Stimulated activated naive CD8-positive, alpha-beta T cell treated with anti-CD3 and anti-CD28 coated beads, Interleukin-15, Interleukin-2, amounts not matched to agents 100 ng/mL and 50 ng/mL, for 24 hours (primary cell): ENCODE results near the gene CPEB1.

Source experiments
- H3K27ac Mint-ChIP-seq: one replicate; pipeline ENCODE4 v1.8.0; 2021; ENCODE audit warnings: mild to moderate bottlenecking, mixed read lengths
- H3K27me3 Mint-ChIP-seq: one replicate; pipeline ENCODE4 v1.8.0; 2021; ENCODE audit warnings: mixed read lengths
- H3K36me3 Mint-ChIP-seq: one replicate; pipeline ENCODE4 v1.8.0; 2021; ENCODE audit warnings: low read depth, mixed read lengths
- H3K4me1 Mint-ChIP-seq: one replicate; pipeline ENCODE4 v1.8.0; 2021; ENCODE audit warnings: low read depth, mixed read lengths
- H3K4me3 Mint-ChIP-seq: one replicate; pipeline ENCODE4 v1.8.0; 2021; ENCODE audit warnings: mild to moderate bottlenecking, mixed read lengths
- H3K9me3 Mint-ChIP-seq: one replicate; pipeline ENCODE4 v1.8.0; 2021; ENCODE audit warnings: mixed read lengths

CPEB1 gene

DNA sequence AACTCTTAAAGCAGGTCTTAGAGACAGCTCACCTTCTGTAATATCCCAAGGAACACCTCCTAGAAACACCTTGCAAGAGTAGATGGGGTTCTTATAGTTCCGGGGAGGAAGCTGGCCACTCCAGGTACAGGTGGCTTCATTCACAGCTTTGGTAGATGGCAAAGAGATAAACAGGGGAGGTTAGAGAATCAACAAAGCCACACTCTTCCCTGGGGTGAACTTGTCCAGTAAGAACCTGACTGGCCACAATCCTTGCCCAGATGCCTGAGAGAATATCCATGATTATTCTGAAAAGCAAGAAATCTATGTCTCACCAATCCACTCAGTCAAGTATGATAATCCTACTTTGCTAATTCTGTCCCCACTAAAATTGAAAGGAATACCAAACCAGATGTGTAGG lies 93.3 kb downstream of the CPEB1 start:
- H3K36me3 Mint-ChIP-seq = no peaks in the 10 kb centered on the region
- H3K27me3 Mint-ChIP-seq = peaks cover 5% of the 10 kb centered on the region
- no peak overlapping the region for H3K27ac Mint-ChIP-seq
- H3K4me1 Mint-ChIP-seq = peaks cover 4% of the 10 kb centered on the region
- H3K4me3 Mint-ChIP-seq = no peak overlapping the region
- H3K9me3 Mint-ChIP-seq = no peaks in the 10 kb centered on the region

DNA sequence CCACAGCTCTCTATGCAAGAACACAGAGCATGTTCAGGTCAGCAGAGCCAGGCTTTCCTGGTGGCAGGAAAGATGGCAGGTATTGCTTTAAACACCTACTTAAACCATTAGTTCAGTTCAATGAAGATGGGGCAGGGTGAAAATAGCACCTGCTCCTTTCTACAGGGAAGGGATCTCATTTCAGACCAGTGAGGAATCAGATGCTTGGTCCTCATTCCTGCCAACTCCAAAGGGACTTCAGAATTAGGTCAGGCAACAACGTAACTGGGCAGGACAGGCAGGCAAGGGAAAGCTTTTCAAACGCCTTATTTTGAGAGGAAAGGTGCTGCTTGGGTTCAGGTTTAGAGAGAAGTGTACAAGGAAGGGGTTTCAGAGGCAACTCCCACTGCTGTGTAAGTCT lies 94.3 kb downstream of the CPEB1 start:
- no peak overlapping the region for H3K27ac Mint-ChIP-seq
- H3K4me1 Mint-ChIP-seq = peaks cover 11% of the 10 kb centered on the region
- H3K9me3 Mint-ChIP-seq = no peaks in the 10 kb centered on the region
- H3K4me3 Mint-ChIP-seq = no peak overlapping the region
- H3K27me3 Mint-ChIP-seq = peaks cover 5% of the 10 kb centered on the region
- H3K36me3 Mint-ChIP-seq = no peaks in the 10 kb centered on the region

DNA sequence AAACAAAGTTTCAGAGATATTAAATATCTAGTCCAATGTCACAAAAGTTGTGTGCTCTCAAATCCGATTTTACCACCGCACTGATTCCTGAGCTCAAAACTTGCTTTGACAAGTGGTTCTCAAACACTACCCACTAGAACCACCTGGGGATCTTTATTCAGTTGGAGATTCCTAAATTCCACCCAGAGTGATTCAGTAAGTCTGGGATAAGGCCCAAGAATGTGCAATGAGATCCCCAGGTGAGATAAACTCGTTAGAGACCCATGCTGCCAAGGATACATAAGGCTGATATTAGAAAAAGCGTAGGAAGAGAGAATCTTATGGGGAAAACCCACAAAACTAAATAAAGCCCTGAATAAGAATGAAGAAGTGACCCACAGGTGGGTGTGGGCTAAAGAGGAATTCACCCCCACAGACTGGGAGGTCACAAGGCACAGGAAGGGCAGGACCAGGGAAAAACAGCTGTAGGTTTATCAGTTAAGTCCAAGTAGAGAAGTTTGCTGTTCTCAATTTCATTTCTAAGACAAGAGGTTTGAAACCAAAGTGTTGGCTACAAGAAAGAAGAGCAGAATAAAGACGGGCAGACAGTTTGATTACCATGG lies 95.4 kb downstream of the CPEB1 start:
- Mint-ChIP-seq H3K27me3 (peaks cover 5% of the 10 kb centered on the region), H3K27ac (no peak overlapping the region), H3K9me3 (no peaks in the 10 kb centered on the region), H3K36me3 (no peaks in the 10 kb centered on the region), H3K4me3 (no peak overlapping the region), H3K4me1 (peaks cover 11% of the 10 kb centered on the region)

DNA sequence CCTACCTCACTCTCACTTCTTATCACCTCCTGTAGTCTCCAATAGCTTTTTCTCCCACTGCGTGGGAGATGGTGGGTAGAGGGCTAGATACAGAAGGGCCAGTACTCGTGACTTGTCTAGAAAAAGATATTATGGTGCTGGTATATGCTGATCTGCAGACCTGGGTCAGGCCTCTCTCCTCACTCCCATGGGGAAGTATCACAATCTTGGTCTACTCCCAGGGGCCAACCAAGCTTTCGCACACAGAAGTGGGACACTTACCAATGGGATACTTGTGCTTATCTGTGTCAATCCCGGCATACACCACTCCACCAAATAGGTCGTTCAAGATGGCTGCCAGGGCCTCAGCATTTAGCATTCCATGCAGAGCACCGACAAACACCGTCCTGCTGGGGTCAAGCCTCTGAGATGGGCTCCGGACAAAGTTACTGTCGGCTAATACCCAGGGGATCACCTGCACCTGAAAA lies 97.9 kb downstream of the CPEB1 start:
- Mint-ChIP-seq H3K27ac (no peak overlapping the region), H3K27me3 (peaks cover 5% of the 10 kb centered on the region), H3K4me1 (peaks cover 11% of the 10 kb centered on the region), H3K36me3 (no peaks in the 10 kb centered on the region), H3K9me3 (no peaks in the 10 kb centered on the region), H3K4me3 (no peak overlapping the region)

DNA sequence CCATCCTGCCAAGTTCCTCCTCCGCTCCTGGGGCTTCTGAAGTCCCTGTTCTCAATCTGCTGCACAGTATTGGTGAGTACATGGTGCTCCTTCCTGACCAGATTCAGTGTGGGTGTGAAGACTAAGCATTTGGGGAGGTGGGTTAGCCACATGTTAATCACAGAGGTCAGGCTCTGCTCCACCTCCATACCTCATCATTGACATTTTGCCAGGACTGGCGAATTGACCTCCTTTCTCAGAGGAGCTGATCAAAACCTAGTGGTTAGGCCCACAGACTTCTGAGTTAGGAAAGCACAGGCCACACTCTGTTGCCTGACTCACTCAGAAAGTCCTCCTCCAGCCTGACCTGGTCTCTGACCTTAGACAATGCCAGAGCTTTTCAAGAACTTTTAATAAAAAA lies 98.5 kb downstream of the CPEB1 start:
- Mint-ChIP-seq H3K4me1 (peaks cover 11% of the 10 kb centered on the region), H3K36me3 (no peaks in the 10 kb centered on the region), H3K9me3 (no peaks in the 10 kb centered on the region), H3K27ac (peak overlapping the region; percentile 53), H3K4me3 (no peak overlapping the region), H3K27me3 (peaks cover 5% of the 10 kb centered on the region)

DNA sequence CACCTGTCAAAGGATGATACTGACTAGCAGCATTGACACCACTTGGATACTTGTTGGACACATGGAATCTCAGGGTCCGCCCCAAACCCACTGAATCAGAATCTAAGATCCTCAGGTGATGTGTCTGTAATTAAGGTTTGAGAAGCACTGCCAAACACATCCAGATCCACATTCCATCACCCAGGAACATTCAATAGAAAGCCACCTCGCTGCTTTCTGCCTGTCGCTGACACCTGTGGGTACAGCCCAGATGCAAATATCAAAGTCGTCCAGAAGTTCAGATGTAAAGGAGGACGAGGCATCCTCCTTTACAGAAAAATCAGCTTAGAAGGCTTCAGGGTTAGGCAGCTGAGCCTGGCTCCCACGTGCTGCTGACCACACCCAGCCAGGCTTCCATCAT lies 101.7 kb downstream of the CPEB1 start:
- H3K4me3 Mint-ChIP-seq = no peak overlapping the region
- no peak overlapping the region for H3K27ac Mint-ChIP-seq
- no peaks in the 10 kb centered on the region for H3K27me3 Mint-ChIP-seq
- no peaks in the 10 kb centered on the region for H3K9me3 Mint-ChIP-seq
- peaks cover 7% of the 10 kb centered on the region for H3K36me3 Mint-ChIP-seq
- H3K4me1 Mint-ChIP-seq = peaks cover 18% of the 10 kb centered on the region

DNA sequence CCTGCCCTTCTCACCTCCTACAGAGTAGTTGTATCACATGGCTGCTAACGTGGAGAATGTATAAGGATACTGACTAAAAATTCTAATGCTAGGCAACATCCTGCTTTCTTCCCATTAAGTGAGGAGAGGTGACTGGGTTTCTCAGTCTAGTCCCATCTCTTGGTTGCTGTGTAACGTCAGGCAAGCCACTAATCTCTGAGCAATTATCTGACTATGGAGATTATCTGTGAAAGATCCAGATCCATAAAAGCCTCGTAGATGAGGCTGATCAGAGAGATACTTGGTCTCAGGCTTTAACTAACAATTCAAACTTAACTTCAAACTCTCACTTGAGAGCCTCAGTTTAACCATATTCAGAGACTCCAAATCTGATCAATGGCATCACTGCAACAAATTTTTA lies 102.2 kb downstream of the CPEB1 start:
- H3K27ac Mint-ChIP-seq = no peak overlapping the region

DNA sequence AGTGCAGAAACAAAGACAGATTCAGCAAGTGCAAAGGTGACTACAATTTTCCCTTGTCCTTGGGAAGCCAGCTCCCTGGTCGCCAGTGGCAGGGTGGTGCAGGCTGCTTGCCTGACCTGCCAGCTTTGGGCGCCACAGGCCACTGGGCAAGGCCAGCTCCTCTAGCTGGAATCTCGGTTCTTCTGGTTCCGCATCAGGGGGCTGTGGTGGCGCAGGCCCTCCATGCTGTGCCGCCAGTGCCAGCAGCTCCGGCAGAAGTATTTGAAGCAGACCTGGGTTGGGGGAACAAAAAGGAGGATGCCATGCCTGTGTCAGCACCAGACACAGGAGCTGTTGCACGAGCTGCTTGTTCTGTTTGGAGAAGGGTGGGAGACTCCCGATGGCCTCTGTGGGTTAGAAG lies 102.7 kb downstream of the CPEB1 start:
- Mint-ChIP-seq H3K36me3 (peaks cover 15% of the 10 kb centered on the region), H3K4me1 (peaks cover 18% of the 10 kb centered on the region), H3K27me3 (no peaks in the 10 kb centered on the region), H3K9me3 (no peaks in the 10 kb centered on the region), H3K4me3 (no peak overlapping the region), H3K27ac (no peak overlapping the region)

More for the DNA sequence above, 102.2 kb downstream of the CPEB1 start:
- H3K9me3 Mint-ChIP-seq = no peaks in the 10 kb centered on the region
- H3K36me3 Mint-ChIP-seq = peaks cover 9% of the 10 kb centered on the region
- no peak overlapping the region for H3K4me3 Mint-ChIP-seq
- peaks cover 18% of the 10 kb centered on the region for H3K4me1 Mint-ChIP-seq
- H3K27me3 Mint-ChIP-seq = no peaks in the 10 kb centered on the region

DNA sequence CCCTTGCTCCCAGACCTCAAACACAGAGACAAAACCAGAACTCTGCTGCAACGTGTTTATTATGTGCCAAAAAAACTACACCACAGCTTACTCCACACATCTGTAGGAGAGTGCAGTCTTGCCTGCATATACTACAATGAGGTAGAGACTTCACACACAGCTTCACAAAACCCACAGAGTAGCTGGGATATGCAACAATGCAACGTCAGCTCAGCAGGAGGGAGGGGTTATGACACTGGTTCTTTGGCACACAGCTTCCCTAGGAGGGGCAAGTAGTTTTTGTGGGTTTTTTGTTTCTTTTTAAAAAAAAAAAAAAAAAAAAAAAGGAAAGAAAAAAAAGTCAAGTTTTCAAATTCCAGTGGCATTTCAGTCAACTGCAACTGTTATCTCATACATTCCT lies 104.0 kb downstream of the CPEB1 start:
- H3K4me3 Mint-ChIP-seq = no peak overlapping the region
- H3K4me1 Mint-ChIP-seq = peaks cover 14% of the 10 kb centered on the region
- no peaks in the 10 kb centered on the region for H3K27me3 Mint-ChIP-seq
- no peak overlapping the region for H3K27ac Mint-ChIP-seq
- peaks cover 27% of the 10 kb centered on the region for H3K36me3 Mint-ChIP-seq
- no peaks in the 10 kb centered on the region for H3K9me3 Mint-ChIP-seq

DNA sequence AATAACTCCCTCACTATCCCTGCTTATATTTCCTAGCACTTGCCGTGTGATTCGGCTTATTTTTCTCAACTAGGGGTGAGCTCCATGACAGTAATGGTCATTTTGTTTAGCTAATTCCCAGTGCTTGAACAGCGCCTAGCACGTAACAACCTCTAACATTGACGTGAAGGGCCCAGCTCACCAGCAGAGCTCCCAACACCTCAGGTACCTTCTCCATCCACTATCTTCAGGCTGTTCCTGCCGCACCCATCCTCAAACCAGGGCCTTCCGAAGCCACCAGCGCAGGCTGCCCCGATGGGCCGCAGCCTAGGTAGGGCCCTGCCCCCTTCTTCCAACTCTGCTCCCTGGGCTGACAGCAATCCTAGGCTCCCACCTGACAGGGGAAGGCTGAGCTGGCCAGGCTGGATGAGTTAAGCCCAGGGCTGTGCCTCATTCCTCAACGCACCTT lies 106.2 kb downstream of the CPEB1 start:
- H3K36me3 Mint-ChIP-seq = peaks cover 49% of the 10 kb centered on the region
- H3K4me3 Mint-ChIP-seq = peak overlapping the region; percentile 97
- no peaks in the 10 kb centered on the region for H3K27me3 Mint-ChIP-seq

DNA sequence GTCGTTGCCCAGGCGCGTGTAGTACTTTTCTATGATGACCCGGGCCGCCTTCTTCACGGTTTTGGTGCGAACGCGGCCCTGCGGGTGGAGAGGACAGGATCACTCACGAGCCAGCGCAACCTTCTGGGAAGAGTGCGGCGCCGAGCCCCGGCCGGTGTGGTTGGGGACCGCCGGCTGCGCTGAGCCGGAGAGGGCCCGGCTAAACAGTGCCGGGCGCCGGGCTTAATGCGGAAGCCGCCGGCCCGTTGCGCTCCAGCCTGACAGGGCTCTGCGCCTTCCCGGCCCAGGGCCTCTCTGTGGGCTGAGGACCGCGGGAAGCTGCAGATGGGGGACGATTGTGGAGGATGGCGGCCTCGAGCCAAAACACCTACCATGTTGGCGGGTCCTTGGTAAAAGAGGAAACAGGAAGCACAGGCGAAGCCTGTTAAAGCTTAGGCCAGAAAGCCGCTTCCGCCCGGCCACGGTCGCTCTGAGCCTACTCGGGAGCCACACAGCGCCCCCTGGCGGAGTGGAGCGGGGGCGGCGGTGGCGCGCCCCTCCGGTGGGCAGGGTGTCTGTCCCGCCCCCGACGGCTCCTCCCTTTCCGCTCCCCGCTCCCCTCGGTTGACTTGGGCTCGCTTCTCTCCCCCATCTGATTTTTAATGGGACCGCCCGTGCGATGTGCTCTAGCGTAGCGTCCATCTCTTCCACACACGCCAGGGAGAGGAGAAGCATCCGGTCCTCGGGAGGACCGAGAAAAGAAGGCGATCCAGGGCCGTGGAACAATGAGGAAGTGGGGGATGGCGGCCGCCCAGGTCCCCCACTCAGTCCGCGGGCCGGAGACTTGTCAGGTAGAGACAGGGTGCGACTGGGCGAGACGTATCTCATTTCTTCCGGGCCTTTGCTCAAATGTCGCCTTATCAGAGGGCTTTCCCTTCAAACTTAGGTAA lies 106.8 kb downstream of the CPEB1 start, which contains the start of gene RPS17:
RPS17 (minus strand) TSS at position 403 of the 929 bp plus-strand sequence; CDS start at position 374, 29 bp downstream.
- no peaks in the 10 kb centered on the region for H3K27me3 Mint-ChIP-seq
- no peaks in the 10 kb centered on the region for H3K9me3 Mint-ChIP-seq
- peaks cover 54% of the 10 kb centered on the region for H3K36me3 Mint-ChIP-seq
- peak within 1 kb of the TSS; percentile 97 for H3K4me3 Mint-ChIP-seq
- peaks cover 35% of the 10 kb centered on the region for H3K4me1 Mint-ChIP-seq
- peak within 1 kb of the TSS; percentile 97 for H3K27ac Mint-ChIP-seq

More for the DNA sequence above, 106.2 kb downstream of the CPEB1 start:
- Mint-ChIP-seq H3K27ac (peak overlapping the region; percentile 97), H3K4me1 (peaks cover 34% of the 10 kb centered on the region), H3K9me3 (no peaks in the 10 kb centered on the region)

DNA sequence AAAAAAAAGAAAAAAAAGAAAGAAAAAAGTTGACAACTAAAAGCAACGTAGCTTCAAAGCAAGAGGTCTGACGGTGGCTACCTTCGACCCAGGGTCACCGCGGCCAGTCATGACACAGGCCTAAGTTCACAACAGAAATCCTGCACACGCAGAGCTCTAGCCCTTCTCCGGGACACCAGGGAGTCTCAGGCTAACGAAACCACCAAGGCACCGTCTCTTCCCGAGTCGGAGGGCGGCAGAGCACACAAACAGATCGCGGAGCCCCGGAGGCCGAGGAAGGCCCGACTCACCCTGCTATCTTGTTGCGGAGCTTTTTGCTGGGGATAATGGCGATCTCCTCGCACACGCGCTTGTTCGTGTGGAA lies 107.5 kb downstream of the CPEB1 start:
- H3K27ac Mint-ChIP-seq = peak overlapping the region; percentile 96
- H3K36me3 Mint-ChIP-seq = peaks cover 59% of the 10 kb centered on the region
- peaks cover 35% of the 10 kb centered on the region for H3K4me1 Mint-ChIP-seq
- H3K27me3 Mint-ChIP-seq = no peaks in the 10 kb centered on the region
- H3K9me3 Mint-ChIP-seq = no peaks in the 10 kb centered on the region
- peak overlapping the region; percentile 97 for H3K4me3 Mint-ChIP-seq

DNA sequence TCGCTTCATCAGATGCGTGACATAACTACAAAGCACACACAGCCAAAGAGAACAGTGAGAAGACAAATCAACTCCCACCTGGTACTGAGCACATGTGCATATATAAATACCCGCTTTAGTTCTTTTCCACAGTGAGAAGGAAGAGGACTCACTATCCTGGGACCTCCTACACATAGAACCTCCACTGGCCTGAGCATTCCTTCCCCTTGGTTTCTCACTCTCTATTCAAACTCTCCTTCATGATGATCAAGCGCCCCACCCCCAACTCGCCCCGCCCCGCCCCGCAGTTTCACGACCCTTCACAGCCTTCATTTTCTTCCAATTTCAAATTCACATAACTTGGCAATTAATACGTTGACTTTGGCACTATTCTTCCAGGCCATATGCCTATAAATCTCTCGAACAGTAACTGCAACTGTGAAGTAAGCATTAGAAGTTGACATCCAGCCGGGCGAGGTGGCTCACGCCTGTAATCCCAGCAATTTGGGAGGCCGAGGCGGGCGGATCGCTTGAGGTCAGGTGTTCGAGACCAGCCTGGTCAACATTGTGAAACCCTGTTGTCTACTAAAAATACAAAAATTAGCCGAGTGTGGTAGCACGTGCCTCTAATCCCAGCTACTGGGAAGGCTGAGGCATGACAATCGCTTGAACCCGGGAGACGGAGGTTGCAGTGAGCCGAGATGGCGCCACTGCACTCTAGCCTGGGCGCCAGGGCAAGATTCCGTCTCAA lies 108.0 kb downstream of the CPEB1 start:
- H3K4me1 Mint-ChIP-seq = peaks cover 35% of the 10 kb centered on the region
- H3K9me3 Mint-ChIP-seq = no peaks in the 10 kb centered on the region
- peaks cover 64% of the 10 kb centered on the region for H3K36me3 Mint-ChIP-seq
- peak overlapping the region; percentile 97 for H3K4me3 Mint-ChIP-seq
- H3K27me3 Mint-ChIP-seq = no peaks in the 10 kb centered on the region
- H3K27ac Mint-ChIP-seq = peak overlapping the region; percentile 96

DNA sequence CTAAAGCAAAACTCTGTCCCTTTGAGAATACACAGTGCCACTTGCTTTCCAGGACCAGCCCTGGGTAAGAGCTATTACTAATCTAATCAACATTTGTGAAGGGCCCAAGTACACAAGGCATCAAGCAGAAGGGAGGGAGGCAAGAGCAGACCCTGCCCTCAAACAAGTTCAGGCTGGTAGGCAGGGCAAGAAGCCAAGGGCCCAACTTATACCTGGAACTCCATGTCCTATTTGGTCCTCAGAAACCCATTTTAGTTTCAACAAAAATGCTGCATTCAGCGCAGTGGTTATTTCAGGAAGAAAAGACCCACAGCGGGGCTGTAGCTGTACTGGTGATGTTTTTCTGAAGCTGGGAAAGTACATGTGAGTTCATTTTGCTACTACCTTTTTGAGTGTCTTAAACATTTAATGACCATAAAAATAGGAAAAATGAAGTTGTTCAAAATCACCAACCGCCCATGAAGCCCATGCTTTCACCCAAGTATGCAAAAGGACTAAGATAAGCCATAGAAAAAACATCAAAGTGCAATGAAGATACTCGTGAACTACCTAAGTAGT lies 109.7 kb downstream of the CPEB1 start:
- Mint-ChIP-seq H3K27me3 (no peaks in the 10 kb centered on the region), H3K9me3 (no peaks in the 10 kb centered on the region), H3K4me1 (peaks cover 35% of the 10 kb centered on the region), H3K27ac (peak overlapping the region; percentile 96), H3K4me3 (peak overlapping the region; percentile 97), H3K36me3 (peaks cover 75% of the 10 kb centered on the region)
